Measurements from ENCODE around the gene CCSER2.

The CCSER2 gene

DNA sequence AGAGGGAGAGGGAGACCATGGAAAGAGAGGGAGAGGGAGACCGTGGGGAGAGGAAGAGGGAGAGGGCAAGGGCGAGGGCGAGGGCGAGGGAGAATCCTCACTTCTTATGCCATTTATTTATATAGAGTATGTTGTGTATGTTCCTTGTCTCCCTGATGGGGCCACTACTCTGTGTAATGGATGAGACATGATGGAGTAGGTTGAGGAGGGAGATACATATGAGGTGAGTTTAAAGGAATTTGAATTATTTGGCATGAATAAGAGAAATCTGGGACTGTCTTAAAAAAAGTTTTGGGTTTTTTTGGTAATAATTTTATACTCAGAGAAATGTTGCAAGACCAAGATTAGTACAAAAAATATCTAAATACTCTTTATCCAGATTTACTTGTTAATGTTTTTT is 20.1 kb downstream of the CCSER2 start:
- no peak for DNase-seq

DNA sequence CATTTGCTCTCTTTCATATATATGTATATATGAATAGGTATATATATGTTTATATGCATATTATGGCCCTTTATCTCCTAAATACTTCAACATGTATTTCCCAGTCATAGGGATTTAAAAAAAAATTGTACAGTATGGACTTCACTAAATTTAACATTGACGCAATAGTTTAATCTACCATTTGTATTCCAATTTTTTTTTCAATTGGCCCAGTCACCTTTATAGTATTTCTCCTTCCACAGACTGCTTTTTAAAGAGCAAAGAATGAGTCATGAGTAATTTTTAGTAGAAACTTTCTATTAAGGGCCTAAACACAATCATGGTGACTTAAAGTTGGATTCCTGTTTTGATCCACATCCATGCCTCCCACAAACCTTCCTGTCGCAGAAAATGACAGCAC is 20.5 kb downstream of the CCSER2 start:
- no peak for DNase-seq

DNA sequence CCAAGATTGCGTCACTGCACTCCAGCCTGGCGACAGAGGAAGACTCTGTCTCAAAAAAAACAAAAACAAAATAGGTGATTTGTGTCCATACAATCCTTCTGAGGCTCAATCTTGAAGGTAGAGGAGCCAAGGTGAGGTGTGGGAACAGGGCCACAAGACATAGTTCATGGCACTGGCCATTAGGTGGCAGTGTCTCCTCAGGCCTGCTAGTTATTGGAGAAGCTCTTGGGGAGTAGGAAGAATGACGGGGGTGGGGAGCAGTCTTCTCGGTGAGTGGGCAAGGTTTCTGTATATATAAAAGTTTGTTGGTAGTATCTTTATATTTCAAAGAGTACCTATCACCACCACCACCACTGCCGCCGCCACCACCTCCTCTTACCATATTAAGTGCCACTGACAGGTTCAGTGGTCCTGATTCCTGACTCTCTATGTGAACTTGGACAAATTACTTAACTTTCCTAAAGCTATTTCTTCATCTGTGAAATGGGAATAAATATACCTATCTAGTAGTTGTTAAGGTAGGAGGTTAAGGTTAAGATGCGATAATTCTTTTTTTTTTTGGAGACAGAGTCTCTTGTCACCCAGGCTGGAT is 24.0 kb downstream of the CCSER2 start:
- peak; percentile 72 for DNase-seq

DNA sequence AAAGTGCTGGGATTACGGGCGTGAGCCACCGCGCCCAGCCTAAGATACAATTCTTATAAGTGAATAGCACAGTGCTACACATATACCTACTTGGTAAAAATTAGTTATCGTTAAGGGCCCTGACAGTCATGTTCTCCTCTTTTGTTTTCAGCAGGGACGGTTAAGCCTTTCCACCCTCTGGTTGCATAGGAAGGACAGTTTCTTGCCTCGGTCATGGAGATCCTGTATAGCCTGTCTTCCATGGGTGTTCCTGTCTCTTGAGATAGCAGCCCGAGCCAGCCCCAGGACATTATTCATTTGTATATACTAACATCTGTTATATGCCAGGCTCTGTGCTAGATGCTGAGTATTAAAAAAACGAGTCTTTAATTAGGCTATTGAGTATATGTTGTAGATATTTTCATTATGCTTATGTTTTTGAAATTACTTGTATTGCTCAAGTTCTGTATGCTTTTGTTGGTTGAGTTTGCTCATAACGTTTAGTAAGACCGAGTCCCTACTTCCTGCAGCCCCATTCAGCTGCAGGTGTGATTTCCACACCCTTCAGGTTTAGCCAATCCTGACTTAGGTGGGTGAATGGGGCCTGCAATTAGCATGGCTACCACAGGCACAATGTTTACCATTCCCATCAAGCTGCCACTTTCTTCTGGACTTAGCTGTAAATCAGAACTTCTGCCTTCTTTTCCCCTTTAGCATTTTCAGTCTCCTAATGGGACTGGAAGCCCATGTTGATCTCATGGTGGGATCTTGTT is 24.8 kb downstream of the CCSER2 start:
- DNase-seq, result no peak

DNA sequence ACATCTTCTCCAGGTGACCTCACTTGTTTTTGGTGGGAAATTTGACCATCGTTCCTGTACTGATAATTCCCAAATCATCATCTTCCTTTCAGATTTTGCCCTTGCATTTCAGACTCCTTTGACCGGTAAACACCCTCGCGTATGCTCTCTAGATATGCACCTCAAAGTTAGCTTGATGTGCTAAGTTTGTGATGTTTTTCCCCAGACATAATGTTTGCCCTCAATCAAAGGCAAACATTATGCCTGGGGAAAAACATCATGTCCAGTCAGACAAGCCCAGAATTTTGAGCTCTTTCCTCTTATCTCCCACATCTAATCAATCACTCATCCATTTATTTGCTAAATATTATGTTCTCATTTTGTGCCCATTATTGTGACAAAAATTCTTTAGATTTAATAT is 26.2 kb downstream of the CCSER2 start:
- DNase-seq, result no peak

DNA sequence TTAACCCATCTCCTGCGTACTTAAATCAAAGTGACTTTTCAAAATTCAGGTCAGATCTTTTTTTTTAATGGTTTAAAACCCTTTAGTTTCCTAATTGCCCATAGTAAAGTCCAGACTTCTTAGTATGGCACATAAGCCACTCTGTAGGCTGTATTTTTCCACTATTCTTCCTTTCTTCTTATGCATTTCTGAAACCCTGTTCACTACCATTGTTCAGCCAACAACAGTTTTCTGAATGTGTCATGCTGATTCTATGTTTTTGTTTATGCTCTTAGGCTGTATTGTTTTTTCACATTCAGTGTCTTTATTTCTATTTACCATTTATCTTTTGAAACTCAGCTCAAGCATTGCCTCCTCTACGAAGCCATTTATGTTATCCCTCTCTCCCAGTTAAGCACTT is 26.7 kb downstream of the CCSER2 start:
- DNase-seq, result no peak

DNA sequence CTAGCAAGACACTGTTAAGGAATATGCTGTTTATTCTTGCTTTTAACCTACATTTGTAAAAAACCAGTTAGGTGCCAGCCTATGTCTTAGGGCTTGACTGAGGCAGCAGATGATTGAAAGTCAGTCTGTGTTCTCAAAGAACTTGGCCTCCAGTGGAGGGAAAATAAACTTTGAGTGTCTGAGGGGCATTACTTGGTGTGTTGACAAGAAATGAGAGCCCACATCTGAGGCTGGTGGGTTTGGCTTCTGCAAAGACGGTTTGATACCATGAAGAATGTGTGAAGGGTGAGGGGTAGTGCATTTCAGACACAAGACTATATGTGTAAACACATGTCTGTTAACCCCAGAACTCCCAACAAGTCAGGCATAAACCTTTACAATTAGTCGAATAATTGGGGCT is 28.5 kb downstream of the CCSER2 start:
- DNase-seq, result no peak

DNA sequence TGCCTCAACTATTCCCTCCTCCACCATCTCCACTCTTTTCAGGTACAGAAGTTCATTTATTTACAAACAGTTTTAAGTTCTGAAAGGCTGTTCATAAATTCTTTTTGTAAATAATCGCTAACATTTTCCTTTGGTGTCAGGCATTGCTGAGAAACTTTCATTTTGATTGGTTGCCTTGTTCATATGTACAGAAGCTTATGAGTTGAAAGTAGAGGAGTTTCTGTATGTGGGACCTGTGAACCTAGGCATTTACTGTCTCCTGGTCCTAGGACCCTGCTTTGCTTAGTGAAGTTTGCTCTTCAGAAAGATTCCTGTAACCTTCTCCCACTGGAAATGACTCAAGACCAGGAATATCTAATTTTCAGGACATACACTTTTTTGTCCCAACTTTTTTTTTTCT is 30.4 kb downstream of the CCSER2 start:
- no peak for DNase-seq

DNA sequence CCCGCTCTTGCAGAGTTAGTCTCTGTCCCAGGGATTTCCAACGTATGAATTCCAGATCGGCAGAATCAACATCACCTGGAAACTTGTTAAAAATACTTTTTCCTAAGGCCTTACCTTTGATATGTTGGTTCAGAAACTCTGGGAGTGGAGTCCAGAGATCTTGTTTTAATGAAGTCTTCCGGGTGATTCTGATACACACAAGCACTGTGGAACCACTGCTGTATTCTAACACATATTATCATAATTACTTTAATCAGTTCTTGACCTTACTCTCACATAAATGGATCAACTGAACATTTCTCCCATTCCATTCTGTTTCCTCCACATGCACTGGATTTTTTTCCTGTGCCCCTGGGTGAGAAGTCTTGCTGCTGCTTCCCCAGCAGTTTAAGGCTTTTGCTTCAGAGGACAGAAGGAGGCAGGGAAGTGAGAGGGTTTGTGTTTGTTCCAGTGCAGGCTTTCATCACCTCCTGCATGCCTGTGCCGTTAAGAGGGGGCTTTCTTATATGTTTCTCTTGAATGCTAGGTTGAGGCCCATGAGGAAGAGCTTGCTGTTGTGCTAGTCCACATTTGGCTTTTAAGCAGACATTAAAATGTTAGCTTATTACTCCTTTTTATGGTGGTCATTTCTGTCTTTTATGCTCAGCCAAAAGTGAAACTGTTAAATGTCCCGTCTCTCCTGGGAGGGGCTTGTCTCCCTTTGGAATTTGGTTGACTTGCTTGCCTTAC is 32.4 kb downstream of the CCSER2 start:
- no peak for DNase-seq

DNA sequence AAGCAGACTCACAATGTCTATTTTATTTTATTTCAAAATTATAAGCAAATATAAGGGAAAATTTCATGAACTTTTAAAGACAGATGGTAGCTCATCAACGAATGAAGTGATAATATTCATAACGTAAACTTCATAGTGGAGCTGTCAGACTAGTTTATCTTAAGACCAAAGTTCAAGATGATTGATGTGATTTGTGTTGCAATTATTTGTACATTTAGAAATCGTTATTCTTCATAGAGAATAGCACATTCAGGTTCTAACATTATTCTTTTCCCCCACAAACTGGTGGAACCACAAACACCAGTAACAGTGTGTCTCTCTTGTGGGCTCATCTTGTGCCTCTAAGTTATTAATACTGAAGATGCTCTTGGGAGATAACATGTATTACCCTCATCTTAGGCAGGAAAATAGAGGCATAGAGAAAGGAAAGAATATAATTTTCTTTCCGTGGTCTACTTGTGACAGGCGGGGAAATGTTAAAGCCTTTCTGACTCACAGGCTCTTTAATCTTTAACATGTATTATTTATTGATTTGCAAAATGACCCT is 37.0 kb downstream of the CCSER2 start:
- DNase-seq, result no peak

DNA sequence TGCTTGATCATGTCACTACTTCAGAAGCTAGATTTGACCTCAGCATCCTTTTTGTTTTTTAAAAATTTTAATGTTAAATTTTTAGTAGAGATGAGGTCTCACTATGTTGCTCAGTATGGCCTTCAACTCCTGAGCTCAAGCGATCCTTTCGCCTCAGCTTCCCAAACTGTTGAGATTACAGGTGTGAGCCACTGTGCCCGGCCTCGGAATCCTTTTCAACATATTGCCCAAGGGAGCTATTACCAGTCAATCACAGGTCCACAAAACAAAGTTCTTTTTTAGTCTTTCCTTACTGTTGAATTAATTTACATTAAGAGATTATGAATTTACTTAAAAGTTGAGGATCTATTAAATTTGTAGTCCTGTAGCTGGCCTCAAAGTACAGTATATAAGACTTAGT is 37.7 kb downstream of the CCSER2 start:
- no peak for DNase-seq

DNA sequence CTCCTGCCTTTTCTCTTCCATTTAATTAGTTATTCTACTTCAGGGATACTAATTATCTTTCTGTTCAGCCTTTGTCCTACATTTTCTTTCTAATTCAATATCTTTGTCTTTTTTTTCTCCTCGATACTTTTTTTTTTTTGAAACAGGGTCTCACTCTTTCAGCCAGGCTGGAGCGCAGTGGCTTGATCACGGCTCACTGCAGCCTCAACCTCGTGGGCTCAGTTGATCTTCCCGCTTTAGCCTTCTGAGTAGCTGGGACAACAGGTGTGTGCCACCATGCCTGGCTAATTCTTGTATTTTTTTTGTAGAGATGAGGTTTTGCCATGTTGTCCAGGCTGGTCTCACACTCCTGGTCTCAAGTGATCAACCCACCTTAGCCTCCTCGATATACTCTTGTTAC is 38.9 kb downstream of the CCSER2 start:
- no peak for DNase-seq

DNA sequence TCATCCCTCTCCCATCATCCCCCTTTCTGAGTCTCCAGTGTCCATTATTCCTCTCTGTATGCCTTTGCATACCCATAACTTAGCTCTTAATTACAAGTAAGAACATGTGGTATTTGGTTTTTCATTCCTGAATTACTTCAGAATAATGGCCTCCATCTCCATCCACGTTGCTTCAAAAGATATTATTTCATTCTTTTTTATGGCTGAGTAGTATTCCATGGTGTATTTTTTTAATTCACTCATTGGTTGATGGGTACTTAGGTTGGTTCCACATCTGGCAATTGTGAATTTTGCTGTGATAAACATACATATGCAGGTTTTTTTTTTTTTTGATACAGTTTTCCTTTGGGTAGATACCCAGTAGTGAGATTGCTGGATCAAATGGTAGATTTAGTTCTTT is 40.4 kb downstream of the CCSER2 start:
- no peak for DNase-seq

DNA sequence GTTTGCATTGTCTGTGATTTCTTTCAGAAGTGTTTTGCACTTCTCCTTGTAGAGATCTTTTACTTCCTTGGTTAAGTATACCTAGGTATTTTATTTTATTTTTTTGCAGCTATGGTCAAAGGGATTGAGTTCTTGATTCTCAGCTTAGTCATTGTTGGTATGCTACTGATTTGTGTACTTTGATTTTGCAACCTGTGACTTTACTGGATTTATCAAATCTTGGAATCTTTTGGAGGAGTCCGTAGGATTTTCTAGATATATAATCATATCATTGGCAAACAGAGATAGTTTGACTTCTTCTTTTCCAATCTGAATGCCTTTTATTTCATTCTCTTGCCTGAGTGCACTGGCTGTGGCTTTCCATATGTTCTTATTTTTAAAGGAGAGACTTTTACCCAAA is 41.9 kb downstream of the CCSER2 start:
- DNase-seq, result no peak

DNA sequence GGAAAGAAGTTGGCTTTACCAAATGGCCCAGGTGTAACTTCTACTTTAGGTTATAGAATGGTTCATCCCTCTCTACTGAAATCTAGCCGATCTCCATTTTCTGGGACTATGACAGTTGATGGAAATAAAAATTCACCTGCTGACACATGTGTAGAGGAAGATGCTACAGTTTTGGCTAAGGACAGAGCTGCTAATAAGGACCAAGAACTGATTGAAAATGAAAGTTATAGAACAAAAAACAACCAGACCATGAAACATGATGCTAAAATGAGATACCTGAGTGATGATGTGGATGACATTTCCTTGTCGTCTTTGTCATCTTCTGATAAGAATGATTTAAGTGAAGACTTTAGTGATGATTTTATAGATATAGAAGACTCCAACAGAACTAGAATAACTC is 43.6 kb downstream of the CCSER2 start:
- no peak for DNase-seq

DNA sequence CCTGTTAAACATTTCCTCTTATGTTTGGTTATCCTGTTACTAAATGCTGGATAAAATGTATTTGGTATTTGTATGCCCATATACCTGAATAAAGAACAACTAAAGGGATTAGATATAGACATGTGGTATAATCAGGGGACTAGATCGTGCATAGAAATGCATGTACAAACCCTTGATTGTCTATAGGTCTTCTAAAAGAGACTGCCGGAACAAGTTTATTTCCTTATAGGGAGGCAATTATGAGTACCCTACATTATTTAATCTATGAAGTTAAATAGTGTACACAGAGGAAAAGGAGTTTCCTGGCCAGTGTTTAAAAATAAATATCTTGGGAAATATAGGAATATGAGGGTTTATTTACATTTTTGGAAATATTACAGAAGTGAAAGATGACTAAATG is 44.6 kb downstream of the CCSER2 start:
- DNase-seq, result no peak

DNA sequence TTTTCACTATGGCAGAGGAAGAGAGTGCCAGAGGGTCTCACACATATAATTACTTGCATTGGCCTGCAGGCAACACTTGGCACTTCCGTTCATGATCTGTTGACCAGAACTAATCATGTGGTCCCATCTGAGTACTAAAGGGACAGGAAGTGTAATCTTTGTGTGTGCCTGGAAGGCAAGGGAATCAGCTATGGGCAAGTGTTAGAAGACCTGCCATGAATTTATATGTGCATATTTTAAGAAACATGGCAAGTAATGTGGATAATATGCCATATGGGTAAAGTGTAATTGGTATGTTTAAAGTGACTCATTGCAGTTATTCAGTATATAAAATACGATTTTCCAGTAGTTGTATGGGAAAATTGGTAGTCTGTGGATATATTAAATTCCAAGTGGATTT is 46.1 kb downstream of the CCSER2 start:
- DNase-seq, result no peak

DNA sequence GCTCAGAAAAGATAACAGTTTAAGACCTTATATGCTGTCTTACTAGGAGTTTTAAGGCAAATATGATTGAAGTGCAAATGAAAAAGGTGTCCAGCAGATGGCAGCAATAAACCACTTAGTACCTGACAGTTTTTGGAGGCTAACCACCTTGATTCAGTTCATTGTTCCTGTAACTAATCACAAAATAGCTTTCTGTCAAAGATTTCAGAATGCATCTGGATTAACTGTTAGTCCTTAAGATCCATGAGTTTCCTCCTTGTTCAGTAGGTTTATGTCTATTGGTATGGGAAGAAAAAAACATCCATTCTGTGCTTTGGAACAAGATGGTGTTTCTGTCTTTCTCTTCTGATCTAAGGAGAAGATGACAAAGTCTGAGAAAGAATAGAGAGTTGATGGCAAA is 46.6 kb downstream of the CCSER2 start:
- peak; percentile 66 for DNase-seq

DNA sequence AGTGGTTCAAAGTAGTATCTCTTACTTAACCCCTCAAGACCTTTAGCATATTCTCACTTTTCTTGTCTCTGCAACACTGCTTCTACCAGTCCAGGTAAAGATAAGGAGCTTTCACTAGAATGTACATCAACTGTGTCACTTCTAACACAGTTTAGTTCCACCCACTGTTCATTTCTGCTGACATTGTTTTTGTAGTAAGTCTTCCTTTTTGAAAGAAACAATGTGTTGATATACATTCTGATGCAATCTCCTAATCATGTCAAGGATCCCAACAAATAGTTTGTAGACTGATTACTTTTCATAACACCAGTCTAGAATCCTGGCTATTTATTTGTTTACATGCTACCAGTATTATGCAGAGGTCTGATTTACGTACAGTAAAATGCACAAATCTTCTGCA is 47.5 kb downstream of the CCSER2 start:
- no peak for DNase-seq

DNA sequence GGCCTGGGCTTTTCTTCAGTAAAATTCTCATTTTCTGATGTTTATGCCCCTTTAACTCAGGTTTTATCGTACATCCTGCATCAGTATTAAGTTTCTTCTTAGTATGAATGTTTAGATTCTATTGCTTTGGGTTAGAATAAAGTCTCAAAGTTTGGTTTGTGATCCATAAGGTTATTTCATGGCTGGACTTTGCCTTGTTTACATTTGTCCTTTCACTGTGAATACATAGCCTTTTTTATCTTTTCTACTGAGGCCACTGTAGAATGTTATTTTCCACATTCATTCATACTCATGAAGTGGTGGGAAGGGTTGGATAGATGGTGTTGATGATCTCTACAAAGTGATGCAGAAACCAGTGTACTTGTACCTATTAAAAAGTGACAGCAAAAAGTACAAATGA is 59.8 kb downstream of the CCSER2 start:
- no peak for DNase-seq

DNA sequence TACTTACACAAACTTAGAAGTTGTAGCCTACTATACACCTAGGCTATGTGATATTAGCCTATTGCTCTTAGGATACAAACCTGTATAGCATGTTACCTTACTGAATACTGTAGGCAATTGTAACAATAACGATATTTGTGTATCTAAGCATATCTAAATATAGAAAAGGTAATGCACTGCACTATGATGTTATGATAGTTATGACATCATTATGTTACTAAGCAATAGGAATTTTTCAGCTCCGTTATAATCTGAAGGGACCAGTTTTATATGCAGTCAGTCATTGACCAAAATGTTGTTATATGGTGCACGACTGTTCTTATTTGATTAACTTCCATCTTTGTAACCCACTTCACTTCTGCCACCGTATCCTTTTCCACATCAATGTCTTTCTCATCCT is 62.0 kb downstream of the CCSER2 start:
- DNase-seq, result no peak

DNA sequence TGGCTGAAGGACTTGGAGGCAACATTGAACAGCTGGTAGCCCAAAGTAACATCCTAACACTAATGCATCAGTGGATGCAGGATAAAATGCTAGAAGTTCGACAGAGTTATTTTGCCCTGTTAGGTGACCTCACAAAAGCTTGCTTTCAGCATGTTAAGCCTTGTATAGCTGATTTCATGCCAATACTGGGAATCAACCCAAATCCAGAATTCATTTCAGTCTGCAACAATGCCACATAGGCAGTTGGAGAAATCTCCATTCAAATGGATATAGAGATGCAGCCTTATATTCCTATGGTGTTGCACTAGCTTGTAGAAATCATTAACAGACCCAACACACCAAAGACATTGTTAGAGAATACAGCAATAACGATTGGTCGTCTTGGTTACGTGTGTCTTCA is 62.9 kb downstream of the CCSER2 start:
- no peak for DNase-seq

DNA sequence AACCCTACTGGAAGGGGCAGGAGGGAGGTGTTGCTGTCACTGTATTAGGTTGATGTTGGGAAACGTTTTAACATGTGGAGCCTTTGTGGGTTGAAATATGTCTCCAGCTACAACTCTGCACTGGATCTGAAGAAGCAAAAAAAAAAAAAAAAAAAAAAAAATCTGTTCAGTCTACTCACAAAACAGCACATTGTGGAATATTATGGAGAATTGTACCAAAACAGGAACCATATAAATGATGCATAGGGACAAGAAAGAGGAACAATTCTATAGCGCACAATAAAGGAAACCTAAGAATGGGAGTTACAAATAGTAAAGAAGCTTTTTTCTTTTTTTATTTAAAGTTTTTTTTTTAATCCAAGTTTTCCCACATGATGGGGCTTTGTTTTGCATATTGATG is 63.8 kb downstream of the CCSER2 start:
- DNase-seq, result no peak

DNA sequence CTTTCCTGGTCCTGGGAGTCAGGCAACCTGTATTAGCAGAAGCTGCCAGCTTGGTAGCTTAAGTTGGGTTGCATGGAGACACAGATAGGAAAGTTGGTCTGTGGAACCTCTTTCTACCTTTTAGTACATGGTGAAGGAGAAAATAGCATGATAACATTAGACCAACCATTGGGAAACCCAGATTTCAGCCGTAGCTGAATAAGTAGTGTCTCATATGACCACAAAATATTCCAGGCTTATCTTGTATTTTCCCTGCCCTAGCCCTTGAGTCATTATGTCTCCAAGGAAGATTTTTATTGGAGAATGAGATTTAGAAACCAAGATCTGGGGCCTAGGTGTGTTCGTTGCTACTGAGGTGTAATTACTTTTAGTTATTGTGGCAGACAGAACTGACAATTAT is 67.2 kb downstream of the CCSER2 start:
- DNase-seq, result no peak
